AG04450 (cell line): ENCODE measurements around the gene TTC7B. TPM values are rescaled to one million over a fixed set of nuclear protein-coding genes. Genes with fewer than 3 reads are reported as not detected.

Source experiments
- CTCF ChIA-PET: fragments of 300-600, 350-600 bp; formaldehyde crosslinking; extraction: SDS; loops from one replicate; lab custom pipeline; 2022; ENCODE audit warnings: antibody characterized with exemption, inconsistent platforms; lab: Charles Lee
- POLR2A ChIA-PET: fragments of 350-600 bp; formaldehyde crosslinking; extraction: SDS; loops from one replicate; lab custom pipeline; 2021; ENCODE audit warnings: antibody characterized with exemption, inconsistent platforms; lab: Yijun Ruan, JAX
- DNase-seq: peaks from one replicate; pipeline ENCODE4 v3.0.0-alpha.2; 2011; ENCODE audit warnings: low read depth, low spot score
- H3K27ac ChIP-seq: one replicate; pipeline ENCODE4 v1.5.1; 2012; ENCODE audit warnings: low read depth, low read length, control low read depth
- H3K27me3 ChIP-seq: one replicate; pipeline ENCODE4 v1.6.0; 2012; ENCODE audit warnings: low read length; ENCODE audit not compliant: control insufficient read depth, insufficient read depth
- H3K4me3 ChIP-seq: 2 replicates; pipeline ENCODE4 v1.5.1; 2011; ENCODE audit warnings: mild to moderate bottlenecking, low read depth, low read length, control low read depth
- H3K9me3 ChIP-seq: 2 replicates; pipeline ENCODE4 v1.5.1; 2012; ENCODE audit warnings: low read length; ENCODE audit not compliant: control insufficient read depth, insufficient read depth
- CTCF ChIP-seq: IDR thresholded peaks from 2 replicates; pipeline ENCODE4 v1.5.1; 2011; ENCODE audit warnings: low read depth, low read length, control low read depth, inconsistent platforms
- polyA plus RNA-seq: library from polyadenylated mRNA; depleted of rRNA; stranded (reverse); fragments of >200 nt; gene quantifications from 2 replicates; pipeline ENCODE4 v1.2.3, GENCODE V29; 2011

Gene TTC7B
- polyA plus RNA-seq, 1 experiment: 36.0 TPM

- no peak overlapping the region for H3K27ac ChIP-seq
These were observed 13.0 kb downstream of the TTC7B start for GRCh38 chr14:90803249-90803648.

GRCh38 chr14:90799420-90799819, 16.8 kb downstream of the TTC7B start:
- CTCF ChIA-PET: no interaction called here
- Histone ChIP-seq H3K27ac (no peak overlapping the region), H3K4me3 (no peak overlapping the region), H3K9me3 (no peaks in the 10 kb centered on the region; the same call in 1 of the 2 replicates), H3K27me3 (no peaks in the 10 kb centered on the region)
- no peak for DNase-seq
- POLR2A ChIA-PET: interaction anchor here (0.6 kb wide), 2 partner anchors 85 to 402 kb away, joined by 3 to 6 read pairs; no protein-coding TSS in a partner anchor
- no peak for TF ChIP-seq CTCF

More at GRCh38 chr14:90803249-90803648, 13.0 kb downstream of the TTC7B start:
- TF ChIP-seq CTCF: no peak
- H3K4me3 ChIP-seq: no peak overlapping the region
- no peaks in the 10 kb centered on the region for H3K27me3 ChIP-seq
- no peaks in the 10 kb centered on the region; the same call in 1 of the 2 replicates for H3K9me3 ChIP-seq
- ChIA-PET POLR2A (no interaction called here), CTCF (no interaction called here)
- DNase-seq: no peak

- Histone ChIP-seq H3K4me3 (no peak overlapping the region), H3K27ac (no peak overlapping the region), H3K9me3 (no peaks in the 10 kb centered on the region), H3K27me3 (no peaks in the 10 kb centered on the region)
- TF ChIP-seq CTCF: no peak
- no peak for DNase-seq
- POLR2A ChIA-PET: no interaction called here
- CTCF ChIA-PET: no interaction called here
These were observed 18.3 kb downstream of the TTC7B start for GRCh38 chr14:90797919-90798318.

GRCh38 chr14:90797451-90797850, 18.8 kb downstream of the TTC7B start:
- ChIA-PET POLR2A (no interaction called here), CTCF (no interaction called here)
- TF ChIP-seq CTCF: no peak
- Histone ChIP-seq H3K27me3 (no peaks in the 10 kb centered on the region), H3K4me3 (no peak overlapping the region), H3K27ac (no peak overlapping the region), H3K9me3 (no peaks in the 10 kb centered on the region)
- DNase-seq: no peak

- ChIA-PET POLR2A (interaction anchor here (1.2 to 1.5 kb wide), 2 partner anchors 149 to 540 kb away, joined by 3 read pairs; partner anchors contain the start of gene PSMC1), CTCF (interaction anchor here (0.5 to 2.8 kb wide), 5 partner anchors 19 to 495 kb away, joined by 3 to 16 read pairs (median 5); no protein-coding TSS in a partner anchor)
- DNase-seq: no peak
- Histone ChIP-seq H3K27ac (peak overlapping the region; percentile 59), H3K27me3 (no peaks in the 10 kb centered on the region), H3K4me3 (no peak overlapping the region), H3K9me3 (no peaks in the 10 kb centered on the region)
- TF ChIP-seq CTCF: no peak
These were observed 19.9 kb downstream of the TTC7B start for GRCh38 chr14:90796329-90796728.
